LNCAP (cell line): ENCODE results near the gene GIGYF1.

Source experiments
- TF ChIP-seq, protein P1 (sequence below): fragments of 450-650 bp; IDR thresholded peaks from 2 replicates; pipeline ENCODE4 v1.5.1; 2017; ENCODE audit warnings: mild to moderate bottlenecking

The GIGYF1 gene

DNA sequence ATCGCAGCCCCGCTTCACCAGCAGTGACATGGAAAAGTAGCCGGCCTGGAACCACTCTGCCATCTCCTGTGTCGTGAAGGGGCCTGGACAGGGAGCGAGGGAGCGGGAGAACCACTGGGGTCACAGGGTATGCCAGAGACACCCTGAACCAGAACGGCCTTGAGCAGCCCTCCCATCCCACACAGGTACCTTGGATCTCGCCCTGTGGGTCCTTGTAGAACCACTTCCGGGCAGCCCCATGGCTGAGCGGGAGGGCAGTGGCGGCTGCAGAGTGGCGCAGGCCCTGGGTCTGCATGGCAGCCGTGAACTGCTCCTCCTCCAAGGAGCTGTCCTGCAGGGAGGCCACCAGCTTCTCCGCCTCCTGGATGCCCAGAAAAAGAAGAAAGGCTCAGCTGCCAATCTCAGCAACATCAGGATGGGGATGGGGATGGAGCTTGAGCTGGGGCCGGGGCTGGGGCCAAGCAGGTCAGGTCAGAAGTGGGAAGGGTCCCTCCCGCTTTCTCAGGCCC lies 9.5 kb downstream of the GIGYF1 start:
- TF ChIP-seq, protein P1, sequence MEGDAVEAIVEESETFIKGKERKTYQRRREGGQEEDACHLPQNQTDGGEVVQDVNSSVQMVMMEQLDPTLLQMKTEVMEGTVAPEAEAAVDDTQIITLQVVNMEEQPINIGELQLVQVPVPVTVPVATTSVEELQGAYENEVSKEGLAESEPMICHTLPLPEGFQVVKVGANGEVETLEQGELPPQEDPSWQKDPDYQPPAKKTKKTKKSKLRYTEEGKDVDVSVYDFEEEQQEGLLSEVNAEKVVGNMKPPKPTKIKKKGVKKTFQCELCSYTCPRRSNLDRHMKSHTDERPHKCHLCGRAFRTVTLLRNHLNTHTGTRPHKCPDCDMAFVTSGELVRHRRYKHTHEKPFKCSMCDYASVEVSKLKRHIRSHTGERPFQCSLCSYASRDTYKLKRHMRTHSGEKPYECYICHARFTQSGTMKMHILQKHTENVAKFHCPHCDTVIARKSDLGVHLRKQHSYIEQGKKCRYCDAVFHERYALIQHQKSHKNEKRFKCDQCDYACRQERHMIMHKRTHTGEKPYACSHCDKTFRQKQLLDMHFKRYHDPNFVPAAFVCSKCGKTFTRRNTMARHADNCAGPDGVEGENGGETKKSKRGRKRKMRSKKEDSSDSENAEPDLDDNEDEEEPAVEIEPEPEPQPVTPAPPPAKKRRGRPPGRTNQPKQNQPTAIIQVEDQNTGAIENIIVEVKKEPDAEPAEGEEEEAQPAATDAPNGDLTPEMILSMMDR, result no peak

DNA sequence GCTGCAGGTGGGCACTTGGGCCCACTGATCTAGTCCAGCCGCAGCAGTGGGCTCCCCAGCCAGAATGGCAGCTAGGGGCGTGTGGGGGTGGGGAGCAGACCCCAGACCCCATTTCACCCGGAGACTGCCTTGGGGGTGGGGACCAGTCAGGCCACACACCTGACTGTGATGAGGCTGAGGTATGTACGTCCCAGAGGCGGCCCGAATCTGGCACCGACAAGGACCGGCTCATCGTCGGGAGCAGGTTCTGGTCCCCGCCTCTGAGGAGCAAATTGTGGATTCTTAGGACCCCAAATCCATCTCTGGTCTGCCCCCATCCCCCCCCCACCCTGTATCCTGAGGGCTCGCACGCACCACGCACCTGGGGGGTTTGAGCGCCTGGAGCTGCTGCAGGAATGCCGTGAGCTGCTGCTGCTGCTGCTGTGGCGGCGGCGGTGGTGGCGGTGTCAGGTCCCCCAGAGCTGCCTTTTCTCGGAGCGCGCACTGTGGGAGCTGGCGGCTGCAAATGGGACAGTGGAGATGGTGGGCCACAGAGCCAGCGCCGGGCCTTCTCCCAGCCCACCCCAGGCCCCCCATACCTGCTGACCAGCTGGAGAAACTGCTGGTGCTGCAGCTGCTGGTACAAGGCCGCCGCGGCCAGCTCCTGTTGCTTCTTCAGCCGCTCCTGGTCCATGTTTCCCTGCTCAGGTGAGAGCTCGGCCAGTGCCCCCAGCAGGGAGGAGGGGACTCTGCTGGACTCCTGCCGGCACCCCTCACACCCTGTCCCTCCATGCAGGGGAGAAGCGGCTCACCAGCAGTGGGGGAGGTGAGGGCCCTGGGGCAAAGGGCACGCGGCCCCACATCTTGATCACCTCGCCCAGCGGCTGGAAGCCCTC lies 10.2 kb downstream of the GIGYF1 start:
- TF ChIP-seq, protein P1, result no peak

DNA sequence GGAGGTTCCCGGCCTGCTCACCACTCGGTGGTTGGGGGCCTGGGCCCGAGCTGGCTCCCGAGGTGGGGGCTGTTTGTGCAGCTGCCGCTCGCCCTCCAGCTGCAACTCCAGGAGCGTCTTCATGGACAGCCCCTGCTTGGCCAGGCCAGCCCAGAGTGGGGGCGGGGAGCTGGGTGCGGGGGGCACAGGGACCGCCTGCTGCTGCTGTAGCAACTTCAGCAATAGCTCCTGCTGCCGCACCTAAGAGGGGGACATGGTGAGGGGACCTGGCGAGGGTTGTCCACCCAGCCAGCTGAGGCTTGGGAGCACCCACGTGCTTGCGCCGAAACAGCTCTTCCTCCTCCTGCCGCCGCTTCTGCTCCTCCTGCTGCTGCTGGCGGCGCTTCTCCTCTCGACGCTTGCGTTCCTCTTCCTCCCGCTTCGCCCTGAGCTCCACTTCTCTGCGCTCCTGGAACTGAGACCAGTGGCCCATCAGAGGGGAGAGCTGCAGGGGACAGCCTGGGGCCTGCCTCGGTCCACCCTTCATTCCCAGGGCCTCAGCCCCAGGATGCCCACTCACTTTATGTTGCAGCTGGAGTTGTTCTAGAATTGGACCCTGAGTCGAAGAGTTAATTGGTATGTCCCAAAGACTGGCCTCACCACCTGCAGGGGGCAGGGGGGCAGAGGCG lies 10.9 kb downstream of the GIGYF1 start:
- TF ChIP-seq, protein P1, result no peak

DNA sequence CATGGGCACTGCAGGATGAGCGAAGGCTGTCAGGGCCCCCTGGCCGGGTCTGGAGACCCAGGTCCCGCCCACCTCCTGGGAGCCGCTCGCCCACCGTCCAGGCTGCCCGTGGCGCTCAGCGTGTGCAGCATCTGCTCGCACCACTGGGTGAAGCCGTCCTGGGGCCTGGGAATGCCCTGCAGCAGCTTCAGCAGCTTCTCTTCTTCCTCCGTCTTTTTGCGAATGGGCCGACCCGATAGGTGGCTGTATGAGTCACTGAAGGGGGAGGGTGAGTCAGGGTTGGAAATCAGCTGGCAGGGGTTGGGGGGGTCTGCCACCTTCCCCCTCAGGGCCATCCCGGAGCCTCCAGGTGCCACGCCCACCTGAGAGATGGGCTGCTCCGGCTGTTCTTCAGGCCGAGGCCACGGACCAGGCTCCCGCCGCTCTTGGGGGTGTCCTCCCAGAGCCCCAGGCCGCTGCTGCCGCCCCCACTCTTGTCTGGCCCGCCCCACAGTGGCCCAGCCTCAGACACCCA lies 11.8 kb downstream of the GIGYF1 start:
- TF ChIP-seq, protein P1, result no peak

DNA sequence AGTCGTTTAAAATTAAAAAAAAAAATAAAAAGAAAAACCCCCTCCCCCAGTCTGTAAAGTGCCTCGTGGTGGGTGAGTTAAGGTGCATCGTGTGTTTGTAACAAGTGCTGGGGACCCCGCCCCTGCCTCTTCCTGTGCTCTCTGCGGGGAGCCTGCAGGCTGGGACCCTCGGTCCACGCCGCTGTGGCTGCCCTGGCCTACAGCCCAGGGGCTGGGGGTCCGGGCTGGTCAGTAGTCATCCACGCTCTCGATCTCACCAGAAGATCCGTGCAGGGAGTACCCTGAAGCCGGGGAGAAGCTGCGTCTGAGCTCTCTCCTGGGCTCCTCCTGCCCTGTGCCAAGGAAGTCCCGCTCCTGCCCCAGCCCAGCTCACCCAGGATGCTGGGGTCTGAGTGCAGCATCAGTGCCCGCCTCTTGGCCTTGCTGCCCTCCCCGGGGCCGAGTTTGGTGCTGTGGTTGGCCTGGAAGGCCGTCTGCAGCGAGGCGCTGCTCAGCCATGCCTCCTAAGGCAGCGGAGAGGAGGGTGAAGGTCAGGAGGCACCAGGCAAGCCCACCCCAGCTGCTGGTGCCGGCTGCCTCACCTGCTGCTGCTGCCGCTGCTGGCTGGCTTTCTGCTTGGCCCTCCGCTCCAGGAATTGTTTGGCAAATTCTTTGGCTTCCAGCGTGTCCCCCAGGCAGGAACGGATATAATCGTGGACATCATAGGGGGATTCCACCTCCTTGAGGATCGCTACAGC lies 12.4 kb downstream of the GIGYF1 start:
- TF ChIP-seq, protein P1, result no peak

DNA sequence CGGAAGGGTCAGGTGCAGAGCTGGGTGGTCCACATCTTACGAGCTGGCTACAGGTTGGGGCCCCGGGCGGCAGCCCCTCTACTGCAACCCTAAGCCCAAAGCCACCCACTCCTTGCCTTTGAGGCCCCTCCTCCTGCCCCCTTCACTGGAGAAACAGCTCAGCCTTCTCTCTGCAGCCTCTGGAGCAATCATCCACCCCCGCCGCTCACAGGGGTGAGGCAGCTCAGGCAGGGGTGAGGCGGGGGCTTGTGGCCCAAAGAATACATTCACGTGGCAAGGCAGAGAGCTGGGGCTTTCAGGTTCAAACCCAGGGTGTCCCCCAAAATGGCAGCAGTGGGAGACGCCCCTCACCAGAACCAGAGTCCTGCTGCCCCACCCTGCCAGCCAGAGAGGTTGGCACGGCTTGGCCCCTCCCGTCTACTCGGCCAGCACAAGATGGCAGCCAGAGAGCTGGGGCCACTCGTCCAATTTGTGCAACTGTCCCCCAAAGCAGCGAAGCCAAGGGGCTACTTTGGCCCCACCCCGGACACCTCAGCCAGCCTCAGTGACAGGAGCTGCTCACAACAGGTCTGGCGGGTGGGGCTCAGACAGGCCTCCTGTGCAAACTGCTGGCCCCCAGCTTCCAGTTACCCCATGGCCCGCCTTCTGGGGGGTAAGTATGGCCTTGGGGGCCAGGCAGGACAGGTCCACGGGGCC lies 13.3 kb downstream of the GIGYF1 start:
- TF ChIP-seq, protein P1, result no peak
